CD1c-positive myeloid dendritic cell (primary cell): ENCODE measurements around the gene CADPS.

Experiments
- DNase-seq: peaks from one replicate; pipeline ENCODE4 v3.0.0-alpha.2; 2016; ENCODE audit errors: extremely low spot score

CADPS gene

DNA sequence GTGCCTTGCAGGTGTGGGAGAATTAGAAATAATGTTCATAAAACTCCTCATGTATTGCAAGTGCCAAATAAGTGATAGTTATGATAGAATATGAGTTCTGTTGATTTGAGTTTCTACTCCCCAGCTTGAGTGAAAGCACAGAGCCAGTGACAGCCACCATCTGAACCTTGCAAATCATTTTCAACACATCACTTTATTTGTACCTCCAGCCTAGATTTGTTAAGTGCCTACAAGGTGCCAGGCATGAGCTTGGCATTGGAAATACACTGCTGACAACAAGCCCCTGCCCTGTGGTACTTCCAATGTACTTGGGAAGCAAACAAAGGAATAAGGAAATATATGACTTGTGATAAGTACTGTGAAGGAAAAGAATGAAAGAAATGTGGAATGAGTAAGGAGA is 518.9 kb downstream of the CADPS start:
- no peak for DNase-seq

DNA sequence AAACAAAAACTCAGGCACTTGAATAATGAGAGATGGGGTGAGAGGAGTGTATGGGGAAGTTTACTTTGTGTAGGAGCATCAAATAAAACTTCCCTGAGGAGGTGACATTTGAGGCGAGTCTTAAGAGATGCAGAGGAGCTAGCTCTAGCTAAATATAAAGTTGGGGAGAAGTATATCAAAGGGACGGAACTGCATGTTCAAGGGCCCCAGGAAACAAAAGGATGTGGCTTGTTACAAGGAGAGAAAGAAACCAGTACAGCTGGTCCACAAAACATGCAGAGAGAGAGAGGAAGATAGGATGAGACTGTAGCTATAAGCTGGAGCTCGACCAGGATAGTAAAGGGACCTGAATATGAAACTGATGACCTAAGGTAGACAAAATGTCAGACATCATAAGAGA is 519.5 kb downstream of the CADPS start:
- DNase-seq, result no peak
